NCI-H345 treated with DMSO at 0.1 percent for 48 hours (cell line): Measurements from ENCODE around the gene PCSK9.
A peak's percentile ranks its signal among the peaks of the same experiment; 100 is the strongest.
"Not testable (repeated sequence)": the region's sequence is repeated elsewhere in the genome, so short reads cannot be mapped to it uniquely, and the experiment has no call there.

Experiments used
- DNase-seq: peaks from one replicate; lab custom pipeline; 2025; ENCODE audit not compliant: unreplicated experiment; lab: John Stamatoyannopoulos, UW

PCSK9 gene

GRCh38 chr1:55007625-55008024 is 31.7 kb upstream of the PCSK9 start:
- no peak for DNase-seq

GRCh38 chr1:55010194-55010886 is 29.0 kb upstream of the PCSK9 start:
- DNase-seq = no peak

- no peak for DNase-seq
Measured at GRCh38 chr1:55010887-55011217, 28.5 kb upstream of the PCSK9 start.

GRCh38 chr1:55012661-55013060 is 26.7 kb upstream of the PCSK9 start:
- DNase-seq = peak; percentile 90

- DNase-seq = no peak
Measured at GRCh38 chr1:55015123-55015522, 24.2 kb upstream of the PCSK9 start.

- no peak for DNase-seq
Measured at GRCh38 chr1:55015731-55016620, 23.4 kb upstream of the PCSK9 start.

GRCh38 chr1:55018395-55018794 is 21.0 kb upstream of the PCSK9 start:
- DNase-seq = no peak

GRCh38 chr1:55021942-55022546 is 17.3 kb upstream of the PCSK9 start:
- peak; percentile 84 for DNase-seq

GRCh38 chr1:55024163-55024562 is 15.2 kb upstream of the PCSK9 start:
- not testable (repeated sequence) for DNase-seq

- not testable (repeated sequence) for DNase-seq
Measured at GRCh38 chr1:55026682-55027081, 12.7 kb upstream of the PCSK9 start.

GRCh38 chr1:55031098-55031497 is 8.2 kb upstream of the PCSK9 start:
- DNase-seq = not testable (repeated sequence)

- DNase-seq = no peak
Measured at GRCh38 chr1:55033265-55033614, 6.1 kb upstream of the PCSK9 start.

GRCh38 chr1:55034476-55035133 is 4.7 kb upstream of the PCSK9 start:
- DNase-seq = no peak

- no peak for DNase-seq
Measured at GRCh38 chr1:55035904-55036303, 3.4 kb upstream of the PCSK9 start.

GRCh38 chr1:55037733-55038551 is 1.4 kb upstream of the PCSK9 start:
- DNase-seq = no peak

GRCh38 chr1:55038552-55038838 is 853 bp upstream of the PCSK9 start:
- DNase-seq = no peak

GRCh38 chr1:55038974-55039341 is 390 bp upstream of the PCSK9 start:
- no peak for DNase-seq

GRCh38 chr1:55040083-55040932 is 960 bp downstream of the PCSK9 start:
- no peak for DNase-seq

- DNase-seq = no peak
Measured at GRCh38 chr1:55040933-55041494, 1.7 kb downstream of the PCSK9 start.

- no peak for DNase-seq
Measured at GRCh38 chr1:55041613-55042012, 2.3 kb downstream of the PCSK9 start.
